Measurements from ENCODE around the gene PAX5. TPM values are rescaled to one million over a fixed set of nuclear protein-coding genes. Genes with fewer than 3 reads are reported as not detected.

PAX5 gene
- total RNA-seq, 1 experiment from 2014 or later: 0.39 TPM

GRCh38 chr9:37037503-37038301 lies 3.6 kb upstream of the PAX5 start:
- Histone ChIP-seq H3T11ph (ENCODE audit: low read length) (no peak overlapping the region), H3K79me2 (ENCODE audit: insufficient read depth, low read length) (no peaks in the 10 kb centered on the region), H3K56ac (ENCODE audit: insufficient read length, low read depth, low read length) (no peak overlapping the region), H2BK120ac (ENCODE audit: low read depth, low read length, poor library complexity, severe bottlenecking) (no peak overlapping the region), H3K9me3 (ENCODE audit: control insufficient read depth, low read depth, low read length) (no peaks in the 10 kb centered on the region), H2AK5ac (ENCODE audit: insufficient read length, low read length) (no peak overlapping the region), H2BK15ac (ENCODE audit: low read depth, low read length) (no peak overlapping the region), H3K23me2 (ENCODE audit: insufficient read length, low read depth, low read length, poor library complexity, severe bottlenecking) (peaks cover 29% of the 10 kb centered on the region), H3K9ac (ENCODE audit: extremely low read depth, insufficient read length, low read length) (no peak overlapping the region), H3K23ac (ENCODE audit: insufficient read length, low read depth, low read length) (no peak overlapping the region), H2BK12ac (ENCODE audit: insufficient read length, low read depth, low read length) (no peak overlapping the region), H3K79me1 (ENCODE audit: insufficient read depth, low read depth, low read length, poor library complexity, severe bottlenecking) (no peaks in the 10 kb centered on the region), H4K91ac (ENCODE audit: insufficient read length, low read depth, low read length) (no peak overlapping the region), H2BK5ac (ENCODE audit: insufficient read length, low read length) (no peak overlapping the region), H4K8ac (replicated peaks; ENCODE audit: insufficient read length, low read depth, low read length) (no peak overlapping the region), H3K4me1 (ENCODE audit: insufficient read depth, low read length) (peaks cover 2% of the 10 kb centered on the region; the same call in 1 of the 2 replicates), H2AFZ (ENCODE audit: low read length) (no peak overlapping the region), H3K18ac (ENCODE audit: insufficient read length, low read depth, low read length) (no peak overlapping the region), H4K5ac (ENCODE audit: insufficient read length, low read depth, low read length) (no peak overlapping the region), H3K4ac (ENCODE audit: low read depth, low read length) (no peak overlapping the region), H3K14ac (ENCODE audit: insufficient read depth, low read length) (no peak overlapping the region), H4K20me1 (ENCODE audit: control insufficient read depth, insufficient read depth, insufficient read length) (peaks cover 3% of the 10 kb centered on the region), H3K27me3 (ENCODE audit: insufficient read depth, low read length) (peaks cover 54% of the 10 kb centered on the region), H2BK20ac (ENCODE audit: low read depth, low read length, poor library complexity, severe bottlenecking) (no peak overlapping the region), H3K4me2 (ENCODE audit: insufficient read depth, insufficient read length, low read length) (peak overlapping the region; percentile 80), H3K27ac (ENCODE audit: insufficient read length, low read depth, low read length) (no peak overlapping the region)
- Mint-ChIP-seq H3K36me3 (ENCODE audit: insufficient read depth in 1 of 3, low read depth in 3 of 3) (peaks cover 0 to 2% (median 0%) of the 10 kb centered on the region in 3 experiments; a peak in 1 of 7 replicates), H3K4me1 (peaks cover 37 to 50% of the 10 kb centered on the region in 2 experiments), H3K27me3 (ENCODE audit: low read depth) (peaks cover 99% of the 10 kb centered on the region), H3K27ac (no peak overlapping the region), H3K4me3 (peak overlapping the region; percentile 57 to 86), H3K9me3 (peaks cover 0 to 6% of the 10 kb centered on the region in 2 experiments; a peak in 3 of 5 replicates)
- peak; percentile 71 for DNase-seq
- WGBS (ENCODE audit: extremely low coverage, insufficient read length, low lambda C conversion rate): no CpG with 5 or more reads among the region's 63 CpGs
- no peak for TF ChIP-seq CTCF (conservative IDR thresholded peaks at IDR 0.05)
